HG03095 (cell line): ENCODE measurements around the gene PTPRG.
A peak's percentile ranks its signal among the peaks of the same experiment; 100 is the strongest.

Experiments
- ATAC-seq: cut with Tn5 transposase; IDR thresholded peaks from one replicate; pipeline ENCODE4 v1.9.1; 2021; ENCODE audit warnings: moderate library complexity; ENCODE audit not compliant: unreplicated experiment

The PTPRG gene

DNA sequence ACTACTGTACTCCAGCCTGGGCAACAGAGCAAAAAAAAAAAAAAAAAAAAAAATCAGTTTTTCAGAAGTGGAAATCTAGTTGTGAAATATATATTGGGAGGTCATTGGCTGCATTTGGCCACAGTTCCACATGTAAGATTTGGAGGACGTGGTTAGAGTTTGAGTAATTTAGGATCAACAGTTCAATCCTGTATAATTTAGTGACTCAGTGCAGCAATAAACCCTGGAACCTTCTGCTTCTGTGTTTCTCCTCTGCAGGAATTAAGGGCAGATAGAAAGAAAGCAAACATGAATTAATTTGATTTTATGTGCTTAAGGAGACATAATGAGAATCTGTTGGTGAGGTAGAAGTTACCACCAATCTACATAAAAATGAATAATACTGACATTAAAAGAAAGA, 347.0 kb downstream of the PTPRG start:
- ATAC-seq, result no peak

DNA sequence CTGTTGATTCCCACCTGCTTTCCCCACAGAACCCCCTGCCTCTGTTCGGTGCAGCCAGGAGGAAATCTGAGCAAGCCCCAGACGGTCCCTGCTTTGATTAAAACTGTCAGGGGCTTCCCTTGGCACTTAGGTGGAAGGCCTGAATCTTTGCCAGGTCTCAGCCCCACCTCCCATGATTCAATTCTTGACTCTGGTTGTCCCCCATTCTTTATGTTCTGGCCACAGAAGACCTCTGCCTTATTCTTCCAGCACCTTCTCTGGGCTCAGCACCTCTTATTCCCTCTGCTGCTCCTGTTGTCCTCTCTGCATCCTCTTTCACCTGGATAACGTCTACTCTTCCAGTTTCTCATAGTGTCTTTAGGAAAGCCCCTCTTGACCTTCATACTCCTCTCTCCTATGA, 349.4 kb downstream of the PTPRG start:
- ATAC-seq, result no peak

DNA sequence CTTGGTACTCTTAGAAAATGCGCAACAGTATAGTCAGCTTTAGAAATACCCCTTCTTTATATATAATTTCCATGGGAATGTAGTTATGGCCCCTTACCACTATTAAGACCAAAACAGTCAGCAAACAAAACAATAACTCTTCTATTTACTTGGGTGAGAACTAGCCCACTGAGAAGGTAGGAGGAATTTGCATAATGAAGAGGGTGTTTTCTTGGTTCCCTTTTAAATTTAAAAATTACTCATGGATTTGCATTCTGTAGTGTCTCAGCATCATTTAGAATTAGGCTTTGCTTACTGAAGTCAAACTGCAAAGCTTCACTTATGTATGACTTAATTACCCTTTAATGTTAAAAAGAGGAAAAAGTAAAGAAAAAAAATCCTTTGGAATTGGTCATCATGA, 350.8 kb downstream of the PTPRG start:
- peak; percentile 65 for ATAC-seq

DNA sequence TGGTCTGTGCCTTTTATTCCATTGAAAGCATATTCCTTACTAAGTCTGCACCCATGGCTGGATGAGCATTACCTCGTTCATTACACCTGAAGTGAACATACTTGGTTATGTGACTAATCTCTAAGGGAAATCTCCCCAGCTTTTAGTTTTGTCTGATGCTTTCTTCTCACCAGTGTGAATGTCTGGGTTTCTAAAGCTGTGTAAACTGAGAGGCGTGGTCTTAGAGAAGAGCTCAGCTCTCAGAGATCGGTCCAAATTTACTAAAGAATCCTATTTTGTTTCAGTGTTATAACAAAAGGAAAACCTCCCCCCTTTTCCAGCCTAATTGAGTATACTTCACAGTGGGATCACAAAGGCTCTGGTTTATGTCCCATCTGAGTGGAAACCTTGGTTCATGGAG, 352.3 kb downstream of the PTPRG start:
- no peak for ATAC-seq

DNA sequence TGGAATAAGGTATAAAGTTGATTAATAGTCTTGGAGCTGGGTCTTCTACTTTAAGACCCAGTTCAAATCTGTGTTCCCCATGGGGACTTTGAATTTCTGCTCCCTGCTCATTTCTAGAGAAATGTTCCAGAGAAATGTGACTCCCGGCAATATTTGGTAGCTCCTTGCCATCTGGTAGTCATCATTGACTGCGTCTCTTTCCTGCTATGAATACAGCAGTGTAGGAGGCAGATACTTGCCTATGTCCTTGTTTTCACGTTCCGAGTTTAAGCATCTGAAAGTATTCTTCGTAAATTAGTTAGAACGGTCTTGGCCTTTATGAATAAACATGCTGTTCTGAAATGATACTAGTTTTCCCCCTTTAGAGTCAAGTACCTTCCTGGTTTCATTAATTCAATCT, 352.9 kb downstream of the PTPRG start:
- no peak for ATAC-seq

DNA sequence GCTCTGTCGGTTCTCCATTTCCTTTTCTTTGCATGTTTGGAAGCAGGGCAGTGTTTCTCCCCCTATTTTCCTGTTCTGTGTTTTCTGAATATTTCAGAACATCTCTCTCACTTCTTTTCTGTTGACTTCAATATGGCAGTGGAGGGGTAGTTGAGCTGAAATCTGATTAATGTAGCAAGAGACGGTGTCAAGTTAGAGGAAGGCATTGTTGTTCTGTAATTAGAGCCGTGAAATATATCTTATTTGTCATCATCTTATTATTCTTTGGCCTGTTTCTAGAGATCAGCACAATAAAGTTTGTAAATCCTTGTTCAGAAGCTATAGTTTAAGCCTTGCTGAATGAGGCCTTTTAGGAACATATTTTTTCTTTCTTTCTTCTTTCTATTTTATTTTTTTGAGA, 353.9 kb downstream of the PTPRG start:
- no peak for ATAC-seq

DNA sequence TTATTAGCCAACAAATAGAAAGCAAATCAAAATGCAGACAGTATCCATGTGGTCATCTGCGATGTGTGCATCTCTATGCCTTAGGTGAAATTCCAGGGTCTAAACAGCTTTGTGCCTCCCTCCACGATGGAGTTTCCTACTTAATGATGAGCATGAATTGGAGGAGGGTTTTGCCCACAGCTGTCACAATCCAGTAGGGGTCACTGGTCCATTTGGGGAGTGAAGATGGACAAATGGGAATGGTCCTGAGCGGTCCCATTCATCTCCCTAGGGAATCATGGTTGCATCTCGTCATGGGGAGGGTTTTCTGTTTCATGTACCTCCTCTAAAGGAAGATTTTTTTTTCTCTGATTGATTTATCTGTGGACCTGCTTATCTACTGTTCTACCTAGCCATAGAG, 358.0 kb downstream of the PTPRG start:
- no peak for ATAC-seq

DNA sequence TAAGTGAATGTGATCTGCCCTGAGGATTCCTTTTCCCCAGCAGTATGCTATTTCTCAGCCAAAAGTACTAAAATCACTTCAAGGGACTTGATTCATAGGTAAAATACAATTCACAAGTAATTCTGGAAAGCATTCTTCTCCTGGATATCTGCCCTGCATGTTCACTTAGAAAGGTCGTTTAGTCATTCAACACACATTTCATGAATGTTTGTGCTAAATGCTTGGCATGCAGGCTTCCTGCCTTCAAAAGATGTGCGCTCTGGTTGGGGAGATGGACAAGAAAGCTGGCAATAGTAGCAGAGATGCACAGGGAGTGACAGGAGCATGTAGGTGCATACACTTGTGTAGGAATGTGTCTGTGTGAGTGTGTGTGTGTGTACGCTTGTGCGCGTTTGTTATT, 360.7 kb downstream of the PTPRG start:
- ATAC-seq, result no peak

DNA sequence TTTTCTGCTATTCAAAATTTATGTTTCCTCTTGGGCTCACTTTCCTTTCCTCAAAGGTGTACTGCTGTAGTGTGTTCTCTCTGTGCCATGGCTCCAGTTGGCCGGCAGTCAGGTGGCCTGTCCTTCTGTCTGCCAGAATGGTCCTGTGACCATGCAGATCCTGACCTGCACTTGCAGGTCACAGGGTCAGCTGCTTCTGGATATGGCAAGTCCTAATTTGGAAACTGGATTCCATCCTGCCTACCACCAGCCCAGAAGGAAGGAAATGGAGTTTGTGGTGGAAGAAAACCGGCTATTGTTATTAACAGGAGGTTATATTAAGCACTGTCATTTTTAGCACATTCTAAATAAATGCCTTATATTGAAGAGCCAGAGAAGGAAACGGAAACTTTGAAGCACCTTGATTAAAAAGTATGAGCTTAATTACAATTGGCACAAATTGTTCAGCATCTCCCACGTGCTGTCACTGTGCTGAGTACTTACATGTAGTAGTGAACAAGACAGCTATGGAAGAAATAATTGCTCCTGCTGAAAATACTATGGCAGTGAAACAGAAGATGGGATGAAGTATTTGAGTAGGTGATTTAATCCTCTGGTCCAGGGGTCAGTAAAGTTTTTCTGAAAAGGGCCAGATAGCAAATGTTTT, 362.8 kb downstream of the PTPRG start:
- no peak for ATAC-seq

DNA sequence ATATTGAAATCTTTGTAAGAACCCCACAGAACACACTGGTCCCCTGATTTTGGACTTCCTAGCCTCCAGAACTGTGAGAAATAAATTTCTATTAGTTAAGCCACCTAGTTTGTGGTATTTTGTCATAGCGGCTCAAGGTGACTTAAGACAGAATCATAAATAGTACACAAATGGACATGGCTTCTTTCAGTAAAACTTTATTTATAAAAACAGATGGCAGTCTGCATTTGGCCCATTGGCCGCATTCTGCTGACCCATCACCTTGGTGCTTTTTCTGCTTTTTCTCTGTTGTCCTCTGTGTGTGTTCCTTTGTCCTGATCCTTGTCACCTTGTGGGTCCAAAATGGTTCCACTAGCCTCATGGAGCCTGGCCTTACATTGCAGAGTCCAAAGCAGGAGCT, 363.6 kb downstream of the PTPRG start:
- no peak for ATAC-seq

DNA sequence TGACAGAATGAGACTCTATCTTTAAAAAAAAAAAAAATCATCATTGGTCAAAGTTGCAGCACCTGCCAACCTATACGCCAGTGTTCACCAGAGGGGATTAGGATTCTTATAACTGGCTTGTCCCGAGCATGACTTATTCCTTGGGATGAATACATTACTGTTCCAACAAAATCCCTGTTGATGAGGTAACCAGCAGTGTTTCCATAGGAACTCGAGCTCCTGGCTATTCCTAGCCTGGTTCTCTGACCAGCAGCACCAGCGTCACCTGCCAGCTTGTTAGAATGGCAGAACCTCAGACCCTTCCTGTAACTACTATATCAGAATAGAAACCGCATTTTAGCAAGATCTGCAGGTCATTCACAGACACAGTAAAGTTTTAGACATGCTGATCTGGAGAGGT, 364.4 kb downstream of the PTPRG start:
- no peak for ATAC-seq

DNA sequence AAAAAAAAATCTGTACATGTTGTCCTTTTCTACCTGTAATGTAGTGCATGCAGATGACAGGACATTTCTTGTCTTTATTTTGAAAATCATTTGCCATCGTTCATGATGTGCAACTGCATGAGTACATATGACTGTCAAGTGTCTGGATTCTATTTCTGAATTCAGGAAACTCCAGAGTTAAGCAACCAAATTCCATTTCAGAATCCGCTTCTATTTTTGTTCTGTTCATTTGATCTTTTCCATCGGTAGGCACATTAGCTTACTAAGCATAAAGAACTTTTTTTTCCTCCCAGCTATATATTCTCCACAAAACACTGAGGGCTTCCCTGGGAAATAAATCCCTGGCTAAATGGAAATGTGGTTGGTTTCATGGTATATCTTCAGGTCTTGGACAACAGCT, 365.6 kb downstream of the PTPRG start:
- ATAC-seq, result no peak

DNA sequence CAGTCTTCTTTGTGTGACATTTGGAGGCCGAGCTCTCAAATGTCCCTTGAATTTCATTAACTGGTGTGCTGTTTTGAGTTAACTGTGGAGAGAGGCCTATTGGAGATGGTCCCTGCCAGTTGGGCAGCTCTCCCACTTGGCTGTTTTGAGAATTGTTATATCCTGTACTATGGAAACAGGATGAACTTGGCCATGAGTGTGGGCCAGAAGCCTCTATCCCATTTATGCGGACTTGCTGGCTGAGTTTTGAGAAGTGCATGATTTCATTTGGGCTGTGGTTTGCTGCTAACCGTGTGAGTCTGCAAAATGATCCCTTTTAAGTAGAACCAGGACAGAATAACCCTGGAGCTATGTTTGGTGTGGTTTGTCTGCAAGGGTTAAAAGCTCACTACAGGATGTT, 366.0 kb downstream of the PTPRG start:
- ATAC-seq, result no peak

DNA sequence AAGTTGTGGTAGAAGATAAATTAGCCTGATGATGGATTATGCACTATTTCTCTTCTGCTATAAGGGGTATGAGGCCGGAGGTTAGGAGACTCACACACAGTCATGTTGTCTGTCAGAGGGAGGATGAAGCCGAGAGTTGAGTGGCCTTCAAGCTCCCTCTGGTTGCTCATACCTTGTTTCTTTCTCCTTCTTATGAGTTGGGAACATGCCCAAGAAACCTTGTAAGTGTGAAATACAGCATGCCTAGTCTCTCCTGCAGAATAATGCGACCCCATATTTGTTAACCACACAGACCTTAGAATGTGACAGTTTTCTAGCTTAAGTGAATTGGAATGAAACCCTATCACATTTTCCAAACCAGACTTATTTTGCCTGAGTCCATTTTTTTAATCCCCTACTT, 366.7 kb downstream of the PTPRG start:
- ATAC-seq, result no peak

DNA sequence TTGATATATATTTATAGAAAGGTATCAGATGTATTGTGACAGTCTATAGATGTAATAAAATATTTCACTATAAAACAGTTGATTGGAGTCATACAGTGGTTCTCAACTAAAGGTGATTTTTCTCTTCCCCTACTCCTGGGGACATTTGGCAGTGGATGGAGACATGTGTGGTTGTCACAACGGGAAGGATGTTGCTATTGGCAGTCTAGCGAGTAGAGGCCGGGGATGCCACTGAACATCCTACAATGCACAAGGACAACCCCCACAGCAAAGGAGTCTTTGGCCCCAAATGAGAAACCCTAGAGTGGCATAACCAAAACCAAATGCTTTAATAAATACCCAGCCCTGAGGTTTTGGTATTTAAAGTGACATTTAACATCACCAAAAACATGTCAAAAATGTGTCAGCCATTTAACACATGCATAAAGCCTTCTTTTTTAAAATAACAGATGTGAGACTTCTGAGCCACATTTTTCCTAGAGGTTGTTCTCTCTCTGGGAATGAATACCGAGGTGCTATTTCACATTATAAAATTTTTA, 367.5 kb downstream of the PTPRG start:
- no peak for ATAC-seq

DNA sequence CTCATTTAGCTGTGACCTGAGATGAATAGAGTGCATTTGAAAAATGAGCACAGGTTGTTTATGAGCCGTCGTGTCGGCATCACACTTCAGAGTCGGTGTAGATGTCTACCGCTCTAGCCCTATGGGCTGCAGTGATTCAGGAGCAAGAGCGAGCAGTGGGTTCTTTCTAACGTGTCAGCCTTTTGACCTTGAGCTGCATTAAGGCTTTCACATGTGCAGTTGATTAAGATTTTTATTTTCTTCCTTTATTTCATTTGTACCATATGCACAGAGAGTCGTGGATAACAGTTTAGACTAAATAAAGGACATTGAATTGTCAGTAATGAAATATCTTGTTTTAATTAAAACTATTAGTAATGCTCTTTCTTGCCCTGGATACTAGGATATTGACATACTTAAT, 368.2 kb downstream of the PTPRG start:
- ATAC-seq, result no peak

DNA sequence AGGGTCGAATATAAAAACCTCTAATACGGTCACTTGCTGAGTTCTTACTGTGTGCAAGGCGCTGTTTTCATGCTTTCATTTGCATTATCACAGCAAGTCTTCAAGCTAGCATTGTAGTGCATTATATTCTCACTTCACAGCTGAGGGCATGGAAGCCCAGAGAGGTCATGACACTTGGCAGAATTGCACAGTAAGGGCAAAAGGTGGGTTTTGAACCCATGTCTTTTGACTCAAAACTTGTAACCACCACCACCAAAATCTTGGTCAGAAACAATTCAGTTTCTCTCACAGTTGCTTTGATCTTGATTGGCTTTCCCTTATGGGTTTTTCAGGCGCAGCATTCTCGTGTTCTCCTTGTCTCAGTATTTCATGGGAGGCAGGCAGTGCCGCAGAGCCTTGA, 371.1 kb downstream of the PTPRG start:
- ATAC-seq, result no peak

DNA sequence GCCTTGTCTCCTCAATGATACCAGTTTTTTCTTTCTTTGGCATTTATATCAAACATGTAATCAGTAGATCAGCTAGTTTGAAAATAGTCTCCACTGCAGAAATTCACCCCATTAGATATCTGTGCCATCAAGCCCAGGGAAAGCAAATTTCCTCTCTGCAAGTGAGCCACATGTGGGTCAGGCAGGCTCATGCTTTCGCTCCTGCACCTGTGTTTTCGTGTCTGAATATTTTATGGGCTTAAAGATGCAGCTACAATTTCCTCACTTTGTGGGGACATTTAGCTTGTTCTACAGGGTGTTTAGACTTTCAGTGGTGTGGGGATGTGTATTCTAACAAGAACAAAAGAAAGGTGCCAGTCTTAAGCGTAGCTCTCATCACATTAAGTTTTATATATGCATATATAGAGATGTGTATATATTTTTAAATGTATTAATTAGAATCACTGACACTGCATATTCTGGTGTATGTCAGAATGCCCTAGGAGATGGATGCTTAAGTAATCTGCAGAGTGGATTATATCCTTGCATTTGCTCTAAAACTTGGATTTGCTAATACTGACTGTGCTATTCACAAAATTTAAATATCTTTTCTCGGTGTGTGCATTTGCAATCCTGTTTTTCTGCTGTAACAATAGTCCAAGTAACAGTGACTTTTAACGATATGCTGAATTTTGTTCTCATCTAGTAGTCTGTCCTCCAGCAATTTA, 372.6 kb downstream of the PTPRG start:
- ATAC-seq, result no peak

DNA sequence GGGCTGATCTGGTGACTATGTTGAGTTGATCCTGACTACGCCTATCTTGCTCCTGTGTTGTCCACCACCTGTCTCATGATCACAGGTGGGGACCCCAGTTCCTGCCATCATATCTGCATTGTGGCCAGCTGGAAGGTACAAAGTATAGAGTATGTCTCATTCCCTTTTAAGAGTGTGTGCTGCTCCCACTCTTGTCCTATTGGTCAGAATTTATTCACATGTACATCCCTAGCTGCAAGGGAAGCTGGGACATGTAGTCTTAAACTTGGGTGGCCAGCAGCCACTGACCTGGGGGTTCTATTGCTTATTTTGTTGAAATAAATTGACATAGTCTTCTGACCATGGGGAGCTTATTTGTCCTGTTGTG, 373.1 kb downstream of the PTPRG start:
- ATAC-seq, result no peak

DNA sequence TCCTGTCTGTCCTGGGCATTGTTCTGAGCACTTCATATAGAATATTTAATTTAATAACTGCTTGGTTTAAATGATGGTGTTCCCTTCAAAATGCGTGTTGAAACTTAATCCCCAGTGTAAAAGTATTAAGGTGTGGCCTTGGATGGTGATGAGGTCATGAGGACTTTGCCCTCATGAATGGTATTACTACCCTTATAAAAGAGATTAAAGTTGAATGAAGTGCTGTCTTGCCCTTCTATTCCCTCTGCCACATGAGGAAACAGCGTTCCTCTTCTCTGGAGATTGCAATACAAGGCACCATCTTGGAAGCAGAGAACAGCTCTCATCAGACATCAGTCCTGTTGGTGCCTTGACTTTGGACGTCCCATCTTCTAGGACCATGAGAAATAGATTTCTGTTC, 374.4 kb downstream of the PTPRG start:
- no peak for ATAC-seq

DNA sequence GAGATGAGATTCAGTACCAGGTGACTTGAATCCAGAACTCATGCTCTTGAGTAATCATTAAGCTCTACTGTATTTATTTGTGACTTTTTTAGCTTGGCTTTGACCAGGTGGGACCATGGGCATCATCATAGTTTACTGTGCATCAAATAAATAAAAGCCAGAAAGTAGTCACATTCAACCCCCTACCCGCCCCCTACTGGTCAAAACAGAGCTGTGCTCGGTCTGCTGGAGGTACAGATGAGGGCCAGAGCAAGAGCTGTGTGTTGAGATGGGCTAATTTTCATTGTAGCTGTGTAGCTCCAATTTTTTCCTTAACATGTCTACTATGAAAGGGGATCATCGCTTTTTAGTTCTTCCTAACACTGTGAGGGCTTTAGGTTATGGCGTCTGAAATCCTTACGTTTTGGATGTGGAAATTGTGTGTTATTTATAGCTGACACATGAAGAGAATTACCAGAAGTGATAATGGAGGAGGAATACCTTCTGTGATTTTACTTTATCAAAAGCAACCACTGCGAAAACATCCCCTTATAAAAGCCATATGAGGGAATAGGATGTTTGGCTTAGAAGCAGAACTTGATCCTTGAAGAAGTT, 375.1 kb downstream of the PTPRG start:
- ATAC-seq, result no peak

DNA sequence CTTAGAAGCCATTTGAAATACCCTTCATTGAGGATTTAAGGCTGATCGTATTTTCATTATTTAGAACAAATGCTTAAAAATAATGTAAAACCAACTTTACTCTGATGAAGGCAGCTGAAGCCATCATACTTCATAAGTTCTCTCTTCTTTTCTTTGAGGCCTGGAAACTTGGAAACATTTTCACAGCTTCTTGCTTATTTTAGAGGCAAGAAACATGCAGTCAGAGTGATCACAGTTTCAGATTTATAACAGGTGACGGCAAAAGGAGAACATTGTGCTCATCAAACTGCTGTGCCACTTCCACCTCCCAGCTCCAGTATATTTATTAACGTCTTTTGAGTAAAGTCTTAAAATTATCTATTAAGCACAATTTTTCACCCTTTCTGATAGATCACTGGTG, 376.1 kb downstream of the PTPRG start:
- no peak for ATAC-seq
